ENCODE measurements around the gene NOTCH2. TPM values are rescaled to one million over a fixed set of nuclear protein-coding genes. Genes with fewer than 3 reads are reported as not detected.

NOTCH2 gene
- total and polyA plus RNA-seq, 10 of the 15 experiments (the other 5 are each of a cell fraction or from before 2014, with no cell fraction given): 0.02 to 2.0 (median 0.62) TPM; not detected in 1

DNA sequence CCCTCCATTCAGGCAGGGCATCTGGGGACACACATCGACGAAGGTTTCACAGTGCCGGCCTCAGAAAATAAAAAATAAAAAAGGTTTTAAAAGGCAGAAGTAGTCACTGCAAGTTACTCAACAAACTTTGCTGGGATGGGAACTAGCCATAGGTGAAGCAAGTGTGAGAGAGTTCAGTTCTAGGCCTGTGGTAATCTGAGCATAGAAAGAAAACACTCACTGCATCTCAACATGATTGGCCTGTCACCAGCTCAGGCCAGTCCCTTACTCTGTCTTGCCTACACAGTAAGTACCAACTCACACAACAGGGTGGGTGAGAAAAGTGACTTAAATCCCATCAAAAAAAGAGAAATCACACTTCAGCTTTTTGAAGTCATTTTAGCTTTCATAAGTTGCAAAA lies 142.9 kb downstream of the NOTCH2 start:
- no peak for DNase-seq (ENCODE audit: low read depth, low spot score)
- in situ Hi-C loops (cut with MboI) (no loop called here), intact Hi-C loops (cut with micrococcal nuclease; ENCODE audit: unreplicated experiment) (no loop called here)
- no peaks in the 10 kb centered on the region for H4K20me1 ChIP-seq (ENCODE audit: control insufficient read depth, insufficient read depth)
- BruUV-seq (replicated peaks): no TSS peak
- H2AFZ ChIP-seq (ENCODE audit: control insufficient read depth, low read depth, low read length): no peak overlapping the region
- H3K36me3 ChIP-seq (ENCODE audit: control insufficient read depth in 2 of 2, insufficient read depth in 2 of 2, low read length in 1 of 2): no peaks in the 10 kb centered on the region
- no peak for FAIRE-seq
- 77% methylated on average over 3 of the region's 3 CpGs for WGBS (ENCODE audit: insufficient coverage, insufficient replicate concordance, low lambda C conversion rate, missing lambda C conversion rate)
- no peak for ATAC-seq
- ChIA-PET RAD21 (ENCODE audit: unreplicated experiment) (no interaction called here), SMC1A (ENCODE audit: uncharacterized antibody, unreplicated experiment) (no interaction called here), POLR2A (no interaction called here), CTCF (interaction anchor here (0.8 to 2.0 kb wide), 4 partner anchors 10 to 158 kb away, joined by 3 to 6 read pairs (median 4); partner anchors contain the start of gene HMGCS2)
- no peaks in the 10 kb centered on the region for H3K4me1 ChIP-seq (ENCODE audit: control insufficient read depth, insufficient read depth, low read length)
- H3K27ac ChIP-seq (ENCODE audit: control insufficient read depth, insufficient read depth): no peak overlapping the region
- no peak overlapping the region for H3K9ac ChIP-seq (ENCODE audit: control insufficient read depth, insufficient read depth, low read length)
- no peaks in the 10 kb centered on the region for H3K79me2 ChIP-seq (ENCODE audit: control insufficient read depth, insufficient read depth, low read length)
- no peak overlapping the region for H3K4me3 ChIP-seq
- H3K27me3 ChIP-seq (replicated peaks in 1 of 2; ENCODE audit: control insufficient read depth in 2 of 2, insufficient read depth in 2 of 2, low read length in 1 of 2): no peaks in the 10 kb centered on the region
- H3K9me3 ChIP-seq (replicated peaks; ENCODE audit: control insufficient read depth, insufficient read depth, low read length): no peaks in the 10 kb centered on the region
- no peak for TF ChIP-seq EZH2 (IDR thresholded peaks at IDR 0.05; ENCODE audit: borderline replicate concordance, control insufficient read depth, low read depth, low read length)
- TF ChIP-seq BCL11A (IDR thresholded peaks at IDR 0.05; ENCODE audit: low read depth, low read length): no peak
- TF ChIP-seq, protein P1, sequence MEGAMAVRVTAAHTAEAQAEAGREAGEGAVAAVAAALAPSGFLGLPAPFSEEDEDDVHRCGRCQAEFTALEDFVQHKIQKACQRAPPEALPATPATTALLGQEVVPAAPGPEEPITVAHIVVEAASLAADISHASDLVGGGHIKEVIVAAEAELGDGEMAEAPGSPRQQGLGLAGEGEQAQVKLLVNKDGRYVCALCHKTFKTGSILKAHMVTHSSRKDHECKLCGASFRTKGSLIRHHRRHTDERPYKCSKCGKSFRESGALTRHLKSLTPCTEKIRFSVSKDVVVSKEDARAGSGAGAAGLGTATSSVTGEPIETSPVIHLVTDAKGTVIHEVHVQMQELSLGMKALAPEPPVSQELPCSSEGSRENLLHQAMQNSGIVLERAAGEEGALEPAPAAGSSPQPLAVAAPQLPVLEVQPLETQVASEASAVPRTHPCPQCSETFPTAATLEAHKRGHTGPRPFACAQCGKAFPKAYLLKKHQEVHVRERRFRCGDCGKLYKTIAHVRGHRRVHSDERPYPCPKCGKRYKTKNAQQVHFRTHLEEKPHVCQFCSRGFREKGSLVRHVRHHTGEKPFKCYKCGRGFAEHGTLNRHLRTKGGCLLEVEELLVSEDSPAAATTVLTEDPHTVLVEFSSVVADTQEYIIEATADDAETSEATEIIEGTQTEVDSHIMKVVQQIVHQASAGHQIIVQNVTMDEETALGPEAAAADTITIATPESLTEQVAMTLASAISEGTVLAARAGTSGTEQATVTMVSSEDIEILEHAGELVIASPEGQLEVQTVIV (IDR thresholded peaks at IDR 0.05; ENCODE audit: borderline replicate concordance, partially characterized antibody): no peak
- TF ChIP-seq YBX1 (IDR thresholded peaks at IDR 0.05): no peak
- TF ChIP-seq SRF (IDR thresholded peaks at IDR 0.05; ENCODE audit: low read depth in 2 of 2, low read length in 2 of 2): no peak
- TF ChIP-seq, protein P2, sequence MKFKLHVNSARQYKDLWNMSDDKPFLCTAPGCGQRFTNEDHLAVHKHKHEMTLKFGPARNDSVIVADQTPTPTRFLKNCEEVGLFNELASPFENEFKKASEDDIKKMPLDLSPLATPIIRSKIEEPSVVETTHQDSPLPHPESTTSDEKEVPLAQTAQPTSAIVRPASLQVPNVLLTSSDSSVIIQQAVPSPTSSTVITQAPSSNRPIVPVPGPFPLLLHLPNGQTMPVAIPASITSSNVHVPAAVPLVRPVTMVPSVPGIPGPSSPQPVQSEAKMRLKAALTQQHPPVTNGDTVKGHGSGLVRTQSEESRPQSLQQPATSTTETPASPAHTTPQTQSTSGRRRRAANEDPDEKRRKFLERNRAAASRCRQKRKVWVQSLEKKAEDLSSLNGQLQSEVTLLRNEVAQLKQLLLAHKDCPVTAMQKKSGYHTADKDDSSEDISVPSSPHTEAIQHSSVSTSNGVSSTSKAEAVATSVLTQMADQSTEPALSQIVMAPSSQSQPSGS (IDR thresholded peaks at IDR 0.05; ENCODE audit: low read length): no peak
- no peak for TF ChIP-seq TCF12 (IDR thresholded peaks at IDR 0.05; ENCODE audit: low read depth, low read length)
- no peak for TF ChIP-seq CHD1 (IDR thresholded peaks at IDR 0.05; ENCODE audit: low read depth, low read length)
- TF ChIP-seq NR2F1 (conservative IDR thresholded peaks at IDR 0.05): no peak
- no peak for TF ChIP-seq IRF4 (IDR thresholded peaks at IDR 0.05; ENCODE audit: low read depth, low read length)
- H3K4me2 ChIP-seq (ENCODE audit: control insufficient read depth, insufficient read depth): no peak overlapping the region

Data from GM12878 (cell line).